Measurements from ENCODE around the gene TP53I13.
A peak's percentile ranks its signal among the peaks of the same experiment; 100 is the strongest.

TP53I13 gene

GRCh38 chr17:29591737-29592608, 23.5 kb downstream of the TP53I13 start:
- Histone ChIP-seq H3K27me3 (ENCODE audit: insufficient read depth, poor library complexity, severe bottlenecking) (no peaks in the 10 kb centered on the region), H3K27ac (replicated peaks) (0 out of 2 replicates have a peak overlapping the region, but pooled peaks have one; percentile 5), H3K4me3 (replicated peaks; ENCODE audit: insufficient read depth, low read length) (no peak overlapping the region)
- TF ChIP-seq REST (IDR thresholded peaks at IDR 0.05; ENCODE audit: insufficient replicate concordance, low read depth) (no peak), POLR2AphosphoS5 (IDR thresholded peaks at IDR 0.05; ENCODE audit: low read depth) (0 out of 2 replicates have a peak, but pooled peaks have one; percentile 20), SPI1 (IDR thresholded peaks at IDR 0.05; ENCODE audit: borderline replicate concordance, low read depth) (peak; percentile 36; the same call in 1 of the 2 replicates), CTCF (IDR thresholded peaks at IDR 0.05; ENCODE audit: insufficient read depth, low read length) (peak; percentile 81), GABPA (IDR thresholded peaks at IDR 0.05; ENCODE audit: low read depth) (no peak)
- DNase-seq (ENCODE audit: low read depth in 1 of 2, low spot score in 1 of 2): peak; percentile 84 to 87

- no peak for DNase-seq (ENCODE audit: low read depth in 1 of 2, low spot score in 1 of 2)
- H3K4me3 ChIP-seq (replicated peaks; ENCODE audit: insufficient read depth, low read length): peak within 1 kb of the TSS; percentile 70
- H3K27me3 ChIP-seq (ENCODE audit: insufficient read depth, poor library complexity, severe bottlenecking): no peaks in the 10 kb centered on the region
- TF ChIP-seq CTCF (IDR thresholded peaks at IDR 0.05; ENCODE audit: insufficient read depth, low read length): no peak
- peak; percentile 43; the same call in 1 of the 2 replicates for TF ChIP-seq SPI1 (IDR thresholded peaks at IDR 0.05; ENCODE audit: borderline replicate concordance, low read depth)
- peak within 1 kb of the TSS; percentile 5; the same call in 1 of the 2 replicates for H3K27ac ChIP-seq (replicated peaks)
Measured at GRCh38 chr17:29592850-29593551, 24.5 kb downstream of the TP53I13 start, which contains the start of gene ANKRD13B. Gene ANKRD13B (plus strand): TSS chr17:29593132. CDS start chr17:29593622, 490 bp downstream.

GRCh38 chr17:29593591-29594518, 25.4 kb downstream of the TP53I13 start:
- no peak for TF ChIP-seq CTCF (IDR thresholded peaks at IDR 0.05; ENCODE audit: insufficient read depth, low read length)
- no peak for TF ChIP-seq POLR2AphosphoS5 (IDR thresholded peaks at IDR 0.05; ENCODE audit: low read depth)
- peak; percentile 99 for TF ChIP-seq REST (IDR thresholded peaks at IDR 0.05; ENCODE audit: insufficient replicate concordance, low read depth)
- TF ChIP-seq SPI1 (IDR thresholded peaks at IDR 0.05; ENCODE audit: borderline replicate concordance, low read depth): peak; percentile 10; the same call in 1 of the 2 replicates
- TF ChIP-seq GABPA (IDR thresholded peaks at IDR 0.05; ENCODE audit: low read depth): no peak
- DNase-seq (ENCODE audit: low read depth in 1 of 2, low spot score in 1 of 2): peak in 1 of 2 experiments; percentile 38
- no peaks in the 10 kb centered on the region for H3K27me3 ChIP-seq (ENCODE audit: insufficient read depth, poor library complexity, severe bottlenecking)
- peak overlapping the region; percentile 70 for H3K4me3 ChIP-seq (replicated peaks; ENCODE audit: insufficient read depth, low read length)
- no peak overlapping the region; the same call in 1 of the 2 replicates for H3K27ac ChIP-seq (replicated peaks)

Measured in HL-60 (cell line).